ENCODE data around the gene PCDHGA2.
"Not testable (repeated sequence)": the region's sequence is repeated elsewhere in the genome, so short reads cannot be mapped to it uniquely, and the experiment has no call there.

Gene PCDHGA2

GRCh38 chr5:141330299-141331080 is 8.1 kb upstream of the PCDHGA2 start, which contains the start of gene PCDHGA1:
Gene PCDHGA1, plus strand, starts transcription at chr5:141330514.
- Mint-ChIP-seq H3K36me3 (ENCODE audit: low read depth) (no peaks in the 10 kb centered on the region), H3K4me1 (ENCODE audit: low read depth) (peaks cover 6% of the 10 kb centered on the region), H3K27me3 (peaks cover 79% of the 10 kb centered on the region), H3K27ac (no peak within 1 kb of the TSS), H3K9me3 (peaks cover 68% of the 10 kb centered on the region), H3K4me3 (no peak within 1 kb of the TSS)
- intact Hi-C loops (cut with micrococcal nuclease), result no loop called here

DNA sequence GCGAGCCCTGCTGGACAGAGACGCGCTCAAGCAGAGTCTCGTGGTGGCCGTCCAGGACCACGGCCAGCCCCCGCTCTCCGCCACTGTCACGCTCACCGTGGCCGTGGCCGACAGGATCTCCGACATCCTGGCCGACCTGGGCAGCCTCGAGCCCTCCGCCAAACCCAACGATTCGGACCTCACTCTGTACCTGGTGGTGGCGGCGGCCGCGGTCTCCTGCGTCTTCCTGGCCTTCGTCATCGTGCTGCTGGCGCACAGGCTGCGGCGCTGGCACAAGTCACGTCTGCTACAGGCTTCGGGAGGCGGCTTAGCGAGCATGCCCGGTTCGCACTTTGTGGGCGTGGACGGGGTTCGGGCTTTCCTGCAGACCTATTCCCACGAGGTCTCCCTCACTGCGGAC is 6.0 kb upstream of the PCDHGA2 start:
- H3K4me1 Mint-ChIP-seq (ENCODE audit: low read depth); H3K27ac Mint-ChIP-seq; intact Hi-C loops (cut with micrococcal nuclease); H3K36me3 Mint-ChIP-seq (ENCODE audit: low read depth); H3K4me3 Mint-ChIP-seq: not testable (repeated sequence)
- Mint-ChIP-seq H3K9me3 (peaks cover 55% of the 10 kb centered on the region), H3K27me3 (peaks cover 80% of the 10 kb centered on the region)

DNA sequence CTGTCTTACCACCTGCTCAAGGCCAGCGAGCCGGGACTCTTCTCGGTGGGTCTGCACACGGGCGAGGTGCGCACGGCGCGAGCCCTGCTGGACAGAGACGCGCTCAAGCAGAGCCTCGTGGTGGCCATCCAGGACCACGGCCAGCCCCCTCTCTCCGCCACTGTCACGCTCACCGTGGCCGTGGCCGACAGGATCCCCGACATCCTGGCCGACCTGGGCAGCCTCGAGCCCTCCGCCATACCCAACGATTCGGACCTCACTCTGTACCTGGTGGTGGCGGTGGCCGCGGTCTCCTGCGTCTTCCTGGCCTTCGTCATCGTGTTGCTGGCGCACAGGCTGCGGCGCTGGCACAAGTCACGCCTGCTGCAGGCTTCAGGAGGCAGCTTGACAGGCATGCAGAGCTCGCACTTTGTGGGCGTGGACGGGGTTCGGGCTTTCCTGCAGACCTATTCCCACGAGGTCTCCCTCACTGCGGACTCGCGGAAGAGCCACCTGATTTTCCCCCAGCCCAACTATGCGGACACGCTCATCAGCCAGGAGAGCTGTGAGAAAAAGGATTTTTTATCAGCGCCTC is 2.3 kb downstream of the PCDHGA2 start:
- H3K4me3 Mint-ChIP-seq; intact Hi-C loops (cut with micrococcal nuclease); H3K27ac Mint-ChIP-seq; H3K4me1 Mint-ChIP-seq (ENCODE audit: low read depth); H3K36me3 Mint-ChIP-seq (ENCODE audit: low read depth): not testable (repeated sequence)
- H3K9me3 Mint-ChIP-seq, result peaks cover 69% of the 10 kb centered on the region
- H3K27me3 Mint-ChIP-seq, result peaks cover 76% of the 10 kb centered on the region

GRCh38 chr5:141342773-141343172 is 4.2 kb downstream of the PCDHGA2 start:
- Mint-ChIP-seq H3K27ac (no peak overlapping the region), H3K4me3 (no peak overlapping the region), H3K4me1 (ENCODE audit: low read depth) (no peaks in the 10 kb centered on the region), H3K36me3 (ENCODE audit: low read depth) (peaks cover 5% of the 10 kb centered on the region), H3K9me3 (peaks cover 81% of the 10 kb centered on the region), H3K27me3 (peaks cover 71% of the 10 kb centered on the region)
- intact Hi-C loops (cut with micrococcal nuclease), result no loop called here

- Mint-ChIP-seq H3K4me1 (ENCODE audit: low read depth) (no peaks in the 10 kb centered on the region), H3K27ac (no peak within 1 kb of the TSS), H3K9me3 (peaks cover 75% of the 10 kb centered on the region), H3K36me3 (ENCODE audit: low read depth) (peaks cover 5% of the 10 kb centered on the region), H3K27me3 (peaks cover 67% of the 10 kb centered on the region), H3K4me3 (no peak within 1 kb of the TSS)
- intact Hi-C loops (cut with micrococcal nuclease), result no loop called here
These were observed 4.8 kb downstream of the PCDHGA2 start, which contains the start of gene PCDHGA3 for GRCh38 chr5:141343242-141343952. Gene PCDHGA3, plus strand, starts transcription at chr5:141343829. Its CDS starts 205 bp downstream, at chr5:141344034.

GRCh38 chr5:141343953-141344463 is 5.4 kb downstream of the PCDHGA2 start:
- Mint-ChIP-seq H3K9me3 (peaks cover 69% of the 10 kb centered on the region), H3K4me3 (no peak overlapping the region), H3K36me3 (ENCODE audit: low read depth) (peaks cover 5% of the 10 kb centered on the region), H3K27ac (no peak overlapping the region), H3K27me3 (peaks cover 63% of the 10 kb centered on the region), H3K4me1 (ENCODE audit: low read depth) (no peaks in the 10 kb centered on the region)
- intact Hi-C loops (cut with micrococcal nuclease), result no loop called here

GRCh38 chr5:141345327-141345726 is 6.8 kb downstream of the PCDHGA2 start:
- Mint-ChIP-seq H3K4me3 (no peak overlapping the region), H3K36me3 (ENCODE audit: low read depth) (peaks cover 5% of the 10 kb centered on the region), H3K4me1 (ENCODE audit: low read depth) (no peaks in the 10 kb centered on the region), H3K27ac (no peak overlapping the region), H3K9me3 (peaks cover 66% of the 10 kb centered on the region), H3K27me3 (peaks cover 58% of the 10 kb centered on the region)
- intact Hi-C loops (cut with micrococcal nuclease), result no loop called here

GRCh38 chr5:141346017-141346416 is 7.5 kb downstream of the PCDHGA2 start:
- intact Hi-C loops (cut with micrococcal nuclease); H3K27ac Mint-ChIP-seq; H3K4me3 Mint-ChIP-seq; H3K4me1 Mint-ChIP-seq (ENCODE audit: low read depth); H3K36me3 Mint-ChIP-seq (ENCODE audit: low read depth): not testable (repeated sequence)
- Mint-ChIP-seq H3K27me3 (peaks cover 58% of the 10 kb centered on the region), H3K9me3 (peaks cover 66% of the 10 kb centered on the region)

GRCh38 chr5:141349917-141350619 is 11.5 kb downstream of the PCDHGA2 start, which contains the start of gene PCDHGB1:
Gene PCDHGB1, plus strand, starts transcription at chr5:141350099. Its CDS starts 162 bp downstream, at chr5:141350261.
- H3K4me1 Mint-ChIP-seq (ENCODE audit: low read depth), result no peaks in the 10 kb centered on the region
- peaks cover 61% of the 10 kb centered on the region for H3K9me3 Mint-ChIP-seq
- peaks cover 59% of the 10 kb centered on the region for H3K27me3 Mint-ChIP-seq
- H3K4me3 Mint-ChIP-seq, result peak within 1 kb of the TSS; percentile 14
- intact Hi-C loops (cut with micrococcal nuclease), result no loop called here
- peaks cover 5% of the 10 kb centered on the region for H3K36me3 Mint-ChIP-seq (ENCODE audit: low read depth)
- no peak within 1 kb of the TSS for H3K27ac Mint-ChIP-seq

GRCh38 chr5:141351591-141351990 is 13.0 kb downstream of the PCDHGA2 start:
- intact Hi-C loops (cut with micrococcal nuclease), result no loop called here
- Mint-ChIP-seq H3K27ac (no peak overlapping the region), H3K9me3 (peaks cover 61% of the 10 kb centered on the region), H3K4me1 (ENCODE audit: low read depth) (no peaks in the 10 kb centered on the region), H3K36me3 (ENCODE audit: low read depth) (no peaks in the 10 kb centered on the region), H3K4me3 (no peak overlapping the region), H3K27me3 (peaks cover 62% of the 10 kb centered on the region)

DNA sequence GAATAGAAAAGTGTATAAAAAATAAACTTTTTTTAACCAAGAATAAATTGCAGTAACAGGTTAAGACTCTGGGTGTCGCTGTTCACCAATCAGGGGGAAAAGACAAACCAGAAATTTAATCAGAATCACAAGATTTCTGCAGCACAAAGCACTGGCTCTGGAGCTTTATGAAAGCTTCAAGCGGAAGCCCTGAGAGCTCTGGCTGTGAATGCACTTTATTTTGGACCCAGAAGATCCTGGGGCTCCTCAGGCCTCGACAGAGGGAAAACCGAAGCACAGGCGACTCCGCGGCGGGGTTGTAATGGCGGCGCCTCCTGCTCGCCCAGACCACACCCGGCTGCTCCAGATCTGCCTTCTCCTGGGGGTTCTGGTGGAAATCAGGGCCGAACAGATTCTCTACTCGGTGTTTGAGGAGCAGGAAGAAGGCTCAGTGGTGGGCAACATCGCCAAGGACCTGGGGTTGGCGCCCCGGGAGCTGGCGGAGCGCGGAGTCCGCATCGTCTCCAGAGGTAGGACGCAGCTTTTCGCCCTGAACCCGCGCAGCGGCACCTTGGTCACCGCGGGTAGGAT is 16.4 kb downstream of the PCDHGA2 start, which contains the start of gene PCDHGA4:
Gene PCDHGA4 (plus strand): TSS at position 122 of the 570 bp plus-strand sequence. CDS start 87 bp downstream, at position 209.
- Mint-ChIP-seq H3K4me3 (peak within 1 kb of the TSS; percentile 23), H3K9me3 (peaks cover 57% of the 10 kb centered on the region), H3K27ac (no peak within 1 kb of the TSS), H3K4me1 (ENCODE audit: low read depth) (no peaks in the 10 kb centered on the region), H3K27me3 (peaks cover 70% of the 10 kb centered on the region), H3K36me3 (ENCODE audit: low read depth) (no peaks in the 10 kb centered on the region)
- intact Hi-C loops (cut with micrococcal nuclease), result no loop called here

DNA sequence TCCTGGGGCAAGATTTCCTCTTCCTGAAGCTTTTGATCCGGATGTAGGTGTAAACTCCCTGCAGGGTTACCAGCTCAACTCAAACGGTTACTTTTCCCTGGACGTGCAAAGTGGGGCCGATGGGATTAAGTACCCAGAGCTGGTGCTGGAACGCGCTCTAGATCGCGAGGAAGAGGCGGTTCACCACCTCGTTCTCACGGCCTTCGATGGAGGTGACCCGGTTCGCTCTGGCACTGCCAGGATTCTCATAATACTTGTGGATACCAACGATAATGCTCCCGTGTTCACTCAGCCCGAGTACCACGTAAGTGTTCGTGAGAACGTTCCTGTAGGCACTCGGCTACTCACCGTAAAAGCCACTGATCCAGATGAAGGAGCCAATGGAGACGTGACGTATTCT is 17.1 kb downstream of the PCDHGA2 start:
- peaks cover 57% of the 10 kb centered on the region for H3K9me3 Mint-ChIP-seq
- intact Hi-C loops (cut with micrococcal nuclease), result no loop called here
- no peak overlapping the region for H3K4me3 Mint-ChIP-seq
- H3K36me3 Mint-ChIP-seq (ENCODE audit: low read depth), result no peaks in the 10 kb centered on the region
- peaks cover 70% of the 10 kb centered on the region for H3K27me3 Mint-ChIP-seq
- H3K4me1 Mint-ChIP-seq (ENCODE audit: low read depth), result no peaks in the 10 kb centered on the region
- no peak overlapping the region for H3K27ac Mint-ChIP-seq

DNA sequence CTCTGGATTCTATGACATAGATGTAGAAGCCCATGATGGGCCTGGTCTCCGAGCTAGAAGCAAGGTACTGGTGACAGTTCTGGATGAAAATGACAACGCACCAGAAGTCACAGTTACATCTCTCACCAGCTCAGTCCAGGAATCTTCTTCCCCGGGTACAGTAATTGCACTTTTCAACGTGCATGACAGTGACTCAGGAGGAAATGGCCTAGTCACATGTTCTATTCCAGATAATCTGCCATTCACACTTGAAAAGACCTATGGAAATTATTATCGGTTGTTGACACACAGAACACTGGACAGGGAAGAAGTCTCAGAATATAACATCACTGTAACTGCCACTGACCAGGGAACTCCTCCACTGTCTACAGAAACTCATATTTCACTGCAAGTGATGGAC is 17.6 kb downstream of the PCDHGA2 start:
- peaks cover 70% of the 10 kb centered on the region for H3K27me3 Mint-ChIP-seq
- peaks cover 57% of the 10 kb centered on the region for H3K9me3 Mint-ChIP-seq
- no peaks in the 10 kb centered on the region for H3K36me3 Mint-ChIP-seq (ENCODE audit: low read depth)
- no peak overlapping the region for H3K27ac Mint-ChIP-seq
- intact Hi-C loops (cut with micrococcal nuclease), result no loop called here
- H3K4me3 Mint-ChIP-seq, result no peak overlapping the region
- no peaks in the 10 kb centered on the region for H3K4me1 Mint-ChIP-seq (ENCODE audit: low read depth)

All from dendritic cell treated with granulocyte-macrophage colony-stimulating factor and Interleukin-4, amounts not matched to agents 40 ng/mL and 50 ng/mL, for 4 days (primary cell).